PC-9 (cell line): ENCODE results near the gene DENND2A.

Experiments
- CTCF ChIP-seq: fragments of 200-600 bp; sonication (generic); conservative IDR thresholded peaks from 2 replicates; pipeline ENCODE4 v1.6.1; 2017; ENCODE audit warnings: mixed run types, antibody characterized with exemption, mild to moderate bottlenecking, moderate library complexity
- EZH2 ChIP-seq: fragments of 200-600 bp; sonication (generic); IDR thresholded peaks from 2 replicates; pipeline ENCODE4 v1.8.0; 2017; ENCODE audit warnings: antibody characterized with exemption, low read depth

DNA sequence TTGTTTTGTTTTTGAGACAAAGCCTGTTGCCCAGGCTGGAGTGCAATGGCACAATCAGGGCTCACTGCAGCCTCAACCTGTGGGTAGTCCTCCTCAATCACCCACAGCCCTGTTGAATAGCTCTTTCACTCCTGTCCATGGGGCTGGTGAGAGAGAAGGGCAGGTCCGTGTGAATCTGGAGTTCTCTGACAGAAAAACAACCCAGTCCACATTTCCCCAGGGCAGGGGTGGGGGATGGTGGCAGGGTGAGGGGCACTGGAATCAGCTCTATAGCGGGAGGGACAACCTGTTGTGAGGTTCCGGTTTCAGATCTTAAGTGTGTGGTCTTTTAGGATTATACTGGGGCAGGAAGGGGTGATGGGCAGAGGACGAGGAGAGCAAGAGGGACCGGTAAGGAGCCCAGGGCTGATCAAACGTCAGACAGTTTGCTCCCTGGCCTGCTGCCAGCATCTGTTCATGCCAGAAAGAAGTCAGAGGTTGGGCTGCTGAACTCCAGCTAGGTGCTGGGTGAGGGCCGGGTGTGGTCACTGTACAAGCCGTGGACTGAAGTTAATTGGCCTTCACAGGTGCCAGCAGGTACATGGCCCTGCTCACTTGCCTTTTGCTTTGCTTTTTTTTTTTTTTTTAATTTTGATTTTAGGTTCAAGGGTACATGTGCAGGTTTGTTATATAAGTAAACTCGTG is 128.2 kb downstream of the DENND2A start:
- no peak for TF ChIP-seq EZH2
- no peak for TF ChIP-seq CTCF
